IMR-90 (cell line): ENCODE measurements around the gene KAZN. TPM values are rescaled to one million over a fixed set of nuclear protein-coding genes. Genes with fewer than 3 reads are reported as not detected.
A peak's percentile ranks its signal among the peaks of the same experiment; 100 is the strongest.

Experiments
- ATAC-seq: fragments of 200-7000 bp; cut with Tn5 transposase; 2 replicates; pipeline ENCODE4 v1.9.1; 2020; ENCODE audit warnings: low read depth, mild to moderate bottlenecking, moderate library complexity
- BruUV-seq: library from RNA; stranded (reverse); fragments of 400-500 nt; replicated peaks from 2 replicates; lab custom pipeline; 2021; lab: Mats Ljungman, UMichigan
- CTCF ChIA-PET: fragments of 300-600 bp; formaldehyde crosslinking; extraction: SDS; loops from one replicate; lab custom pipeline; 2021; ENCODE audit warnings: antibody characterized with exemption; lab: Yijun Ruan, JAX
- POLR2A ChIA-PET: fragments of 300-600 bp; sonication (Branson Sonifier 250); formaldehyde crosslinking; loops from one replicate; lab custom pipeline; 2022; ENCODE audit warnings: antibody characterized with exemption; ENCODE audit not compliant: unreplicated experiment; lab: Charles Lee
- DNase-seq: peaks from one replicate; pipeline ENCODE4 v3.0.0; 2013
- H2AFZ ChIP-seq: replicated peaks from 2 replicates; pipeline ENCODE3; 2013; ENCODE audit warnings: low read length, mild to moderate bottlenecking; ENCODE audit not compliant: poor library complexity
- H2AK5ac ChIP-seq: 2 replicates; pipeline ENCODE4 v1.6.1; 2013; ENCODE audit warnings: low read depth, low read length, inconsistent platforms
- H2AK9ac ChIP-seq: replicated peaks from 2 replicates; pipeline ENCODE3; 2013; ENCODE audit warnings: mild to moderate bottlenecking, low read depth, low read length, moderate library complexity; ENCODE audit not compliant: poor library complexity
- H2BK120ac ChIP-seq: 2 replicates; pipeline ENCODE4 v1.6.1; 2013; ENCODE audit warnings: low read depth, low read length, inconsistent platforms
- H2BK15ac ChIP-seq: 3 replicates; pipeline ENCODE4 v1.6.1; 2013; ENCODE audit warnings: low read depth, low read length, inconsistent platforms
- H2BK20ac ChIP-seq: 2 replicates; pipeline ENCODE4 v1.6.1; 2013; ENCODE audit warnings: low read depth, mild to moderate bottlenecking, inconsistent platforms, low read length, moderate library complexity
- H2BK5ac ChIP-seq: 2 replicates; pipeline ENCODE4 v1.6.1; 2013; ENCODE audit warnings: mild to moderate bottlenecking, low read depth, low read length, inconsistent platforms; ENCODE audit not compliant: poor library complexity, severe bottlenecking
- H3K14ac ChIP-seq: replicated peaks from 2 replicates; pipeline ENCODE4 v1.6.1; 2013; ENCODE audit warnings: low read depth, low read length, inconsistent platforms
- H3K18ac ChIP-seq: 2 replicates; pipeline ENCODE4 v1.6.1; 2013; ENCODE audit warnings: low read depth, low read length, control low read depth
- H3K23ac ChIP-seq: 2 replicates; pipeline ENCODE4 v1.6.1; 2013; ENCODE audit warnings: low read depth, low read length, inconsistent platforms
- H3K27ac ChIP-seq: 2 replicates; pipeline ENCODE4 v1.5.1; 2013; ENCODE audit warnings: mild to moderate bottlenecking, control low read depth, low read length; ENCODE audit not compliant: insufficient read depth
- H3K27me3 ChIP-seq: 2 replicates; pipeline ENCODE4 v1.6.1; 2013; ENCODE audit warnings: low read length; ENCODE audit not compliant: control insufficient read depth, insufficient read depth
- H3K36me3 ChIP-seq: 2 replicates; pipeline ENCODE4 v1.6.1; 2013; ENCODE audit warnings: low read length, mixed read lengths; ENCODE audit not compliant: control insufficient read depth, insufficient read depth
- H3K4ac ChIP-seq: 2 replicates; pipeline ENCODE4 v1.6.1; 2013; ENCODE audit warnings: low read depth, low read length, inconsistent platforms
- H3K4me1 ChIP-seq: 2 replicates; pipeline ENCODE4 v1.6.1; 2013; ENCODE audit warnings: low read length, mixed read lengths; ENCODE audit not compliant: control insufficient read depth, insufficient read depth
- H3K4me2 ChIP-seq: 2 replicates; pipeline ENCODE4 v1.6.1; 2013; ENCODE audit warnings: low read depth, mild to moderate bottlenecking, control low read depth, low read length, moderate library complexity
- H3K4me3 ChIP-seq: 2 replicates; pipeline ENCODE4 v1.5.1; 2013; ENCODE audit warnings: low read depth, mild to moderate bottlenecking, control low read depth, low read length, moderate library complexity; ENCODE audit not compliant: insufficient read depth
- H3K56ac ChIP-seq: 2 replicates; pipeline ENCODE4 v1.6.1; 2013; ENCODE audit warnings: low read length, inconsistent platforms; ENCODE audit not compliant: insufficient read depth; ENCODE audit errors: extremely low read depth
- H3K79me1 ChIP-seq, 2 experiments: 2 replicates each; pipeline ENCODE4 v1.6.1; 2013; ENCODE audit warnings: low read length in 2 of 2, inconsistent platforms in 1 of 2, low read depth in 1 of 2
- H3K9ac ChIP-seq: 2 replicates; pipeline ENCODE4 v1.6.1; 2013; ENCODE audit warnings: low read depth, low read length, control low read depth
- H3K9me1 ChIP-seq: 2 replicates; pipeline ENCODE4 v1.6.1; 2013; ENCODE audit warnings: low read length, inconsistent platforms; ENCODE audit not compliant: insufficient read depth
- H3K9me3 ChIP-seq: 2 replicates; pipeline ENCODE4 v1.6.1; 2013; ENCODE audit warnings: low read length; ENCODE audit not compliant: control insufficient read depth, insufficient read depth
- H4K20me1 ChIP-seq: 2 replicates; pipeline ENCODE4 v1.6.1; 2013; ENCODE audit warnings: low read length, inconsistent platforms; ENCODE audit not compliant: insufficient read depth
- H4K5ac ChIP-seq: 2 replicates; pipeline ENCODE4 v1.6.1; 2013; ENCODE audit warnings: mild to moderate bottlenecking, low read depth, low read length, control low read depth
- H4K8ac ChIP-seq, 2 experiments: 2 replicates each; pipeline ENCODE4 v1.6.1; 2013; ENCODE audit warnings: low read depth in 2 of 2, low read length in 2 of 2, control low read depth in 1 of 2, inconsistent platforms in 1 of 2
- H4K91ac ChIP-seq: 2 replicates; pipeline ENCODE4 v1.6.1; 2013; ENCODE audit warnings: low read depth, low read length, inconsistent platforms; ENCODE audit not compliant: insufficient read depth
- BHLHE40 ChIP-seq: fragments of 150-350 bp; IDR thresholded peaks from 2 replicates; pipeline ENCODE4 v1.6.1; 2016; ENCODE audit warnings: mild to moderate bottlenecking, low read depth, low read length
- CHD1 ChIP-seq: IDR thresholded peaks from 2 replicates; pipeline ENCODE4 v1.6.1; 2012; ENCODE audit warnings: low read depth, low read length, improper control_type of control experiment
- FOS ChIP-seq: fragments of 150-350 bp; IDR thresholded peaks from 2 replicates; pipeline ENCODE4 v1.6.1; 2016; ENCODE audit warnings: low read depth, low read length
- MXI1 ChIP-seq: IDR thresholded peaks from 2 replicates; pipeline ENCODE4 v1.6.1; 2012; ENCODE audit warnings: low read depth, mild to moderate bottlenecking, low read length, moderate library complexity, borderline replicate concordance
- POLR2A ChIP-seq: IDR thresholded peaks from 2 replicates; pipeline ENCODE4 v1.6.1; 2012; ENCODE audit warnings: mild to moderate bottlenecking, low read depth, low read length
- RAD21 ChIP-seq: IDR thresholded peaks from 2 replicates; pipeline ENCODE4 v1.6.1; 2012; ENCODE audit warnings: low read length, improper control_type of control experiment
- WGBS, 2 experiments: methylation state at CpG; one replicate each; pipeline versions ENCODE4 v1.1.5 to v1.1.7; 2013; ENCODE audit warnings: missing lambda C conversion rate in 2 of 2; ENCODE audit not compliant: insufficient read length in 1 of 2; ENCODE audit errors: extremely low coverage in 2 of 2; 5-methylcytosine and 5-hydroxymethylcytosine counted together
- dilution Hi-C: fragments of 300-500 bp; cut with HindIII; formaldehyde crosslinking; loops from one replicate; pipeline ENCODE4 v1.14.3; 2018; ENCODE audit warnings: low sequenced_read_pairs; ENCODE audit not compliant: unreplicated experiment
- in situ Hi-C: fragments of 300-500 bp; cut with MboI; formaldehyde crosslinking; loops from 3 replicates; pipeline ENCODE4 v1.14.3; 2019; ENCODE audit warnings: low sequenced_read_pairs, inconsistent platforms, mixed read lengths
- intact Hi-C: fragments of 100-400 bp; cut with micrococcal nuclease; formaldehyde crosslinking; loops from 2 replicates; pipeline ENCODE4 v1.10.0; 2022
- polyA plus RNA-seq, 3 experiments: library from polyadenylated mRNA; depleted of rRNA; stranded (reverse); fragments of >200 nt; gene quantifications; 2 replicates each; pipeline ENCODE4 v1.2.3, GENCODE V29; 2012; ENCODE audit warnings: low replicate concordance in 1 of 3
- total RNA-seq: library from RNA; depleted of rRNA; stranded (reverse); fragments of >200 nt; gene quantifications from 2 replicates; pipeline ENCODE4 v1.2.3, GENCODE V29; 2012

KAZN gene
- total and polyA plus RNA-seq, 2 of the 4 experiments (the other 2 are of a cell fraction) = 5.2 to 10.5 TPM

GRCh38 chr1:14964711-14965055, 366.2 kb downstream of the KAZN start:
- H3K4me2 ChIP-seq = no peak overlapping the region
- no peak for TF ChIP-seq BHLHE40
- TF ChIP-seq POLR2A = no peak
- no peak for TF ChIP-seq CHD1
- no peak for TF ChIP-seq MXI1
- no peak for TF ChIP-seq RAD21
- TF ChIP-seq FOS = no peak
- H3K27ac ChIP-seq = no peak overlapping the region
- intact Hi-C loops (no loop called here), in situ Hi-C loops (no loop called here), dilution Hi-C loops (no loop called here)
- no peak overlapping the region for H3K18ac ChIP-seq
- H2BK15ac ChIP-seq = no peak overlapping the region
- no peak for DNase-seq
- H3K27me3 ChIP-seq = no peaks in the 10 kb centered on the region
- peaks cover 10% of the 10 kb centered on the region for H3K4me1 ChIP-seq
- H3K23ac ChIP-seq = no peak overlapping the region
- H3K36me3 ChIP-seq = peaks cover 33% of the 10 kb centered on the region
- H2BK120ac ChIP-seq = no peak overlapping the region
- no peak for ATAC-seq
- no CpG with 5 or more reads among the region's 4 CpGs for WGBS, 2 experiments
- ChIA-PET POLR2A (no interaction called here), CTCF (no interaction called here)
- no TSS peak for BruUV-seq
- no peak overlapping the region for H2BK5ac ChIP-seq
- H4K20me1 ChIP-seq = peaks cover 9% of the 10 kb centered on the region; the same call in 1 of the 2 replicates
- no peak overlapping the region for H2BK20ac ChIP-seq
- H3K9me3 ChIP-seq = 0 out of 2 replicates have a peak, but pooled peaks cover 4% of the 10 kb centered on the region
- no peak overlapping the region for H4K91ac ChIP-seq
- H3K14ac ChIP-seq = no peak overlapping the region
- no peak overlapping the region for H2AFZ ChIP-seq
- no peak overlapping the region for H3K4me3 ChIP-seq
- H3K9ac ChIP-seq = no peak overlapping the region
- H2AK5ac ChIP-seq = no peak overlapping the region
- H3K4ac ChIP-seq = no peak overlapping the region
- peak overlapping the region; percentile 33 for H2AK9ac ChIP-seq
- H4K5ac ChIP-seq = no peak overlapping the region
- peaks cover 13% of the 10 kb centered on the region; the same call in 1 of the 2 replicates for H3K9me1 ChIP-seq
- H4K8ac ChIP-seq = no peak overlapping the region
- no peak overlapping the region for H3K56ac ChIP-seq
- H3K79me1 ChIP-seq = peaks cover 27 to 74% of the 10 kb centered on the region in 2 experiments
